H9 (cell line): Measurements from ENCODE around the gene EXOSC2. TPM values are rescaled to one million over a fixed set of nuclear protein-coding genes. Genes with fewer than 3 reads are reported as not detected.

Experiments used
- DNase-seq: peaks from one replicate; pipeline ENCODE4 v3.0.0-alpha.2; 2017
- H2AFZ ChIP-seq: one replicate; pipeline ENCODE4 v1.6.1; 2013; ENCODE audit warnings: mild to moderate bottlenecking, low read length, control low read depth, moderate library complexity
- H2AK5ac ChIP-seq: 2 replicates; pipeline ENCODE4 v1.6.1; 2013; ENCODE audit warnings: low read length, control low read depth, mixed read lengths; ENCODE audit not compliant: insufficient read length
- H2BK120ac ChIP-seq: one replicate; pipeline ENCODE4 v1.6.1; 2013; ENCODE audit warnings: low read depth, mild to moderate bottlenecking, low read length, control low read depth, inconsistent platforms; ENCODE audit not compliant: poor library complexity, severe bottlenecking
- H2BK12ac ChIP-seq: 2 replicates; pipeline ENCODE4 v1.6.1; 2013; ENCODE audit warnings: low read length, control low read depth, mixed read lengths, low read depth; ENCODE audit not compliant: insufficient read length
- H2BK15ac ChIP-seq: 2 replicates; pipeline ENCODE4 v1.6.1; 2013; ENCODE audit warnings: low read depth, low read length, control low read depth
- H2BK20ac ChIP-seq: one replicate; pipeline ENCODE4 v1.6.1; 2013; ENCODE audit warnings: low read depth, mild to moderate bottlenecking, low read length, control low read depth, inconsistent platforms; ENCODE audit not compliant: poor library complexity, severe bottlenecking
- H2BK5ac ChIP-seq: 2 replicates; pipeline ENCODE4 v1.6.1; 2013; ENCODE audit warnings: low read length, control low read depth, mixed read lengths; ENCODE audit not compliant: insufficient read length
- H3K14ac ChIP-seq: 2 replicates; pipeline ENCODE4 v1.6.1; 2013; ENCODE audit warnings: low read length, control low read depth; ENCODE audit not compliant: insufficient read depth
- H3K18ac ChIP-seq: 2 replicates; pipeline ENCODE4 v1.6.1; 2013; ENCODE audit warnings: low read depth, mild to moderate bottlenecking, mixed read lengths, low read length, control low read depth; ENCODE audit not compliant: insufficient read length
- H3K23ac ChIP-seq: 2 replicates; pipeline ENCODE4 v1.6.1; 2013; ENCODE audit warnings: low read length, control low read depth, mixed read lengths, low read depth; ENCODE audit not compliant: insufficient read length
- H3K23me2 ChIP-seq: 2 replicates; pipeline ENCODE4 v1.6.1; 2013; ENCODE audit warnings: low read depth, mild to moderate bottlenecking, mixed read lengths, low read length, control low read depth; ENCODE audit not compliant: insufficient read length, poor library complexity, severe bottlenecking
- H3K27ac ChIP-seq: 2 replicates; pipeline ENCODE4 v1.5.1; 2013; ENCODE audit warnings: low read length, control low read depth, mixed read lengths, low read depth; ENCODE audit not compliant: insufficient read length
- H3K27me3 ChIP-seq: 2 replicates; pipeline ENCODE4 v1.6.1; 2013; ENCODE audit warnings: low read length, control low read depth, inconsistent platforms; ENCODE audit not compliant: insufficient read depth
- H3K4ac ChIP-seq: 2 replicates; pipeline ENCODE4 v1.6.1; 2013; ENCODE audit warnings: low read depth, mild to moderate bottlenecking, control low read depth, inconsistent platforms, low read length, moderate library complexity
- H3K4me1 ChIP-seq: 2 replicates; pipeline ENCODE4 v1.6.1; 2013; ENCODE audit warnings: low read length, control low read depth, inconsistent platforms; ENCODE audit not compliant: insufficient read depth
- H3K4me2 ChIP-seq: 2 replicates; pipeline ENCODE4 v1.6.1; 2013; ENCODE audit warnings: low read length, control low read depth, mixed read lengths; ENCODE audit not compliant: insufficient read length, insufficient read depth
- H3K56ac ChIP-seq: 2 replicates; pipeline ENCODE4 v1.6.1; 2013; ENCODE audit warnings: low read depth, mild to moderate bottlenecking, mixed read lengths, low read length, control low read depth; ENCODE audit not compliant: insufficient read length
- H3K79me1 ChIP-seq: 2 replicates; pipeline ENCODE4 v1.6.1; 2013; ENCODE audit warnings: low read depth, mild to moderate bottlenecking, moderate library complexity, low read length, control low read depth, inconsistent platforms; ENCODE audit not compliant: insufficient read depth, poor library complexity, severe bottlenecking
- H3K79me2 ChIP-seq: 2 replicates; pipeline ENCODE4 v1.6.1; 2013; ENCODE audit warnings: low read length, control low read depth, inconsistent platforms; ENCODE audit not compliant: insufficient read depth
- H3K9ac ChIP-seq: 2 replicates; pipeline ENCODE4 v1.6.1; 2013; ENCODE audit warnings: low read length, control low read depth, mixed read lengths; ENCODE audit not compliant: insufficient read length; ENCODE audit errors: extremely low read depth
- H3K9me3 ChIP-seq: one replicate; pipeline ENCODE4 v1.6.1; 2013; ENCODE audit warnings: low read depth, low read length, inconsistent platforms; ENCODE audit not compliant: control insufficient read depth
- H3T11ph ChIP-seq: one replicate; pipeline ENCODE4 v1.6.1; 2013; ENCODE audit warnings: mild to moderate bottlenecking, low read length, control low read depth, inconsistent platforms
- H4K20me1 ChIP-seq: one replicate; pipeline ENCODE4 v1.6.1; 2013; ENCODE audit not compliant: control insufficient read depth, insufficient read length, insufficient read depth
- H4K5ac ChIP-seq: 2 replicates; pipeline ENCODE4 v1.6.1; 2013; ENCODE audit warnings: low read depth, mild to moderate bottlenecking, mixed read lengths, low read length, control low read depth; ENCODE audit not compliant: insufficient read length
- H4K8ac ChIP-seq: replicated peaks from 2 replicates; pipeline ENCODE4 v1.6.1; 2013; ENCODE audit warnings: low read length, control low read depth, mixed read lengths, low read depth; ENCODE audit not compliant: insufficient read length
- H4K91ac ChIP-seq: 2 replicates; pipeline ENCODE4 v1.6.1; 2013; ENCODE audit warnings: low read depth, mild to moderate bottlenecking, moderate library complexity, mixed read lengths, low read length, control low read depth; ENCODE audit not compliant: insufficient read length
- H3K27ac Mint-ChIP-seq, 3 experiments: 2 replicates in 2 of 3; 3 replicates in 1 of 3; pipeline ENCODE4 v1.8.0; 2020 to 2021; ENCODE audit warnings: mixed read lengths in 3 of 3, mild to moderate bottlenecking in 1 of 3, moderate library complexity in 1 of 3
- H3K27me3 Mint-ChIP-seq: 2 replicates; pipeline ENCODE4 v1.8.0; 2021; ENCODE audit warnings: low read depth, mild to moderate bottlenecking, moderate library complexity, mixed read lengths
- H3K36me3 Mint-ChIP-seq, 3 experiments: 2 replicates in 2 of 3; 3 replicates in 1 of 3; pipeline ENCODE4 v1.8.0; 2020 to 2021; ENCODE audit warnings: low read depth in 3 of 3, mixed read lengths in 3 of 3; ENCODE audit not compliant: insufficient read depth in 1 of 3
- H3K4me1 Mint-ChIP-seq, 2 experiments: 2 replicates each; pipeline ENCODE4 v1.8.0; 2020; ENCODE audit warnings: mixed read lengths in 2 of 2
- H3K4me3 Mint-ChIP-seq, 2 experiments: 2 replicates in 1 of 2; 3 replicates in 1 of 2; pipeline ENCODE4 v1.8.0; 2020 to 2021; ENCODE audit warnings: mild to moderate bottlenecking in 2 of 2, mixed read lengths in 2 of 2, moderate library complexity in 1 of 2
- H3K9me3 Mint-ChIP-seq, 2 experiments: 2 replicates in 1 of 2; 3 replicates in 1 of 2; pipeline ENCODE4 v1.8.0; 2020; ENCODE audit warnings: mild to moderate bottlenecking in 2 of 2, mixed read lengths in 2 of 2, moderate library complexity in 1 of 2
- CTCF ChIP-seq: fragments of 200-600 bp; sonication (generic); conservative IDR thresholded peaks from 3 replicates; pipeline ENCODE4 v1.8.0; 2021; ENCODE audit warnings: antibody characterized with exemption, mild to moderate bottlenecking
- WGBS: extraction: QIAGEN DNeasy Blood & Tissue Kit; methylation state at CpG from one replicate; pipeline ENCODE4 v1.1.7; 2013; ENCODE audit warnings: missing lambda C conversion rate, low lambda C conversion rate, mixed read lengths; ENCODE audit not compliant: insufficient read length; ENCODE audit errors: extremely low coverage; 5-methylcytosine and 5-hydroxymethylcytosine counted together
- total RNA-seq: library from RNA; stranded (reverse); gene quantifications from 2 replicates; pipeline ENCODE4 v1.2.1, GENCODE V29; 2021

The EXOSC2 gene
- total RNA-seq, 1 experiment from 2014 or later, result 94.5 TPM

- Histone ChIP-seq H3K4me1 (no peaks in the 10 kb centered on the region; the same call in 1 of the 2 replicates), H3K56ac (no peak overlapping the region), H2BK5ac (no peak overlapping the region), H3K79me2 (no peaks in the 10 kb centered on the region), H4K5ac (no peak overlapping the region), H3K9ac (no peak overlapping the region), H3K14ac (no peak overlapping the region), H3K23me2 (peaks cover 4% of the 10 kb centered on the region), H4K8ac (no peak overlapping the region), H3K4me2 (no peak overlapping the region), H2BK12ac (no peak overlapping the region), H3K27me3 (peaks cover 46% of the 10 kb centered on the region), H3K4ac (no peak overlapping the region), H3T11ph (no peak overlapping the region), H3K27ac (no peak overlapping the region), H4K20me1 (no peaks in the 10 kb centered on the region), H3K23ac (no peak overlapping the region), H3K9me3 (no peaks in the 10 kb centered on the region), H4K91ac (no peak overlapping the region), H2BK20ac (no peak overlapping the region), H2BK120ac (no peak overlapping the region), H3K18ac (no peak overlapping the region), H2AFZ (no peak overlapping the region), H3K79me1 (no peaks in the 10 kb centered on the region), H2BK15ac (no peak overlapping the region), H2AK5ac (no peak overlapping the region)
- Mint-ChIP-seq H3K4me3 (no peak overlapping the region), H3K27me3 (peaks cover 89% of the 10 kb centered on the region), H3K36me3 (peaks cover 0 to 1% (median 0%) of the 10 kb centered on the region in 3 experiments; a peak in 1 of 7 replicates), H3K4me1 (peaks cover 10 to 18% of the 10 kb centered on the region in 2 experiments), H3K9me3 (no peaks in the 10 kb centered on the region; a peak in 3 of 5 replicates), H3K27ac (no peak overlapping the region)
- no CpG with 5 or more reads among the region's 12 CpGs for whole genome bisulfite sequencing
- DNase-seq, result no peak
- no peak for TF ChIP-seq CTCF
Observed at GRCh38 chr9:130668659-130669058, 24.9 kb upstream of the EXOSC2 start.
